Endodermal cell (in vitro differentiated cells): ENCODE data around the gene ENHO. TPM values are rescaled to one million over a fixed set of nuclear protein-coding genes. Genes with fewer than 3 reads are reported as not detected.
A peak's percentile ranks its signal among the peaks of the same experiment; 100 is the strongest.

Experiments used
- DNase-seq: peaks from one replicate; pipeline ENCODE4 v3.0.0-alpha.2; 2017
- H3K27ac ChIP-seq: 2 replicates; pipeline ENCODE4 v1.5.1; 2013; ENCODE audit warnings: mild to moderate bottlenecking, low read depth, low read length, moderate library complexity
- H3K27me3 ChIP-seq: 2 replicates; pipeline ENCODE4 v1.6.1; 2013; ENCODE audit warnings: mild to moderate bottlenecking, low read length, moderate library complexity; ENCODE audit not compliant: insufficient read depth, control insufficient read depth, poor library complexity, severe bottlenecking
- H3K36me3 ChIP-seq: 2 replicates; pipeline ENCODE4 v1.7.0; 2013; ENCODE audit warnings: mild to moderate bottlenecking, low read length, moderate library complexity; ENCODE audit not compliant: control insufficient read depth, insufficient read depth
- H3K4me1 ChIP-seq: one replicate; pipeline ENCODE4 v1.7.0; 2013; ENCODE audit warnings: low read length; ENCODE audit not compliant: control insufficient read depth, insufficient read depth
- H3K4me3 ChIP-seq: 2 replicates; pipeline ENCODE4 v1.5.1; 2013; ENCODE audit warnings: mild to moderate bottlenecking, low read length, moderate library complexity
- H3K9ac ChIP-seq: 2 replicates; pipeline ENCODE4 v1.6.1; 2013; ENCODE audit warnings: mild to moderate bottlenecking, low read length, moderate library complexity; ENCODE audit not compliant: poor library complexity, severe bottlenecking; ENCODE audit errors: extremely low read depth
- H3K9me3 ChIP-seq: 2 replicates; pipeline ENCODE4 v1.6.1; 2013; ENCODE audit warnings: mild to moderate bottlenecking, low read length, moderate library complexity; ENCODE audit not compliant: control insufficient read depth
- H3K27ac Mint-ChIP-seq: 2 replicates; pipeline ENCODE4 v1.8.0; 2020; ENCODE audit warnings: mixed read lengths
- H3K27me3 Mint-ChIP-seq: 2 replicates; pipeline ENCODE4 v1.8.0; 2021; ENCODE audit warnings: mild to moderate bottlenecking, mixed read lengths; ENCODE audit not compliant: insufficient read depth
- H3K36me3 Mint-ChIP-seq: 2 replicates; pipeline ENCODE4 v1.8.0; 2020; ENCODE audit warnings: low read depth, mixed read lengths
- H3K4me1 Mint-ChIP-seq: 2 replicates; pipeline ENCODE4 v1.8.0; 2020; ENCODE audit warnings: mixed read lengths
- H3K4me3 Mint-ChIP-seq: 2 replicates; pipeline ENCODE4 v1.8.0; 2020; ENCODE audit warnings: mild to moderate bottlenecking, moderate library complexity, mixed read lengths
- H3K9me3 Mint-ChIP-seq: 2 replicates; pipeline ENCODE4 v1.8.0; 2020; ENCODE audit warnings: mild to moderate bottlenecking, mixed read lengths
- CTCF ChIP-seq: fragments of 200-600 bp; sonication (generic); conservative IDR thresholded peaks from 2 replicates; pipeline ENCODE4 v1.5.0; 2021; ENCODE audit warnings: antibody characterized with exemption, mild to moderate bottlenecking
- whole genome bisulfite sequencing, 2 experiments: methylation state at CpG; one replicate each; pipeline versions ENCODE4 v1.1.5 to v1.1.7; 2013; ENCODE audit warnings: missing lambda C conversion rate in 2 of 2, mixed read lengths in 1 of 2; ENCODE audit not compliant: insufficient coverage in 1 of 2, insufficient read length in 1 of 2; 5-methylcytosine and 5-hydroxymethylcytosine counted together
- total RNA-seq, 2 donors: library from RNA; stranded (reverse); fragmentation: NEBNext Ultra II Directional in 1 of 2; extraction: Animal tissue kit (Norgen Biotek cat#: 25700) in 1 of 2; gene quantifications; 2 replicates in 1 of 2; 3 replicates in 1 of 2; pipeline ENCODE4 v1.2.1, GENCODE V29; 2021

ENHO gene
- total RNA-seq, 2 donors from 2014 or later = 7.1 to 14.5 TPM

DNA sequence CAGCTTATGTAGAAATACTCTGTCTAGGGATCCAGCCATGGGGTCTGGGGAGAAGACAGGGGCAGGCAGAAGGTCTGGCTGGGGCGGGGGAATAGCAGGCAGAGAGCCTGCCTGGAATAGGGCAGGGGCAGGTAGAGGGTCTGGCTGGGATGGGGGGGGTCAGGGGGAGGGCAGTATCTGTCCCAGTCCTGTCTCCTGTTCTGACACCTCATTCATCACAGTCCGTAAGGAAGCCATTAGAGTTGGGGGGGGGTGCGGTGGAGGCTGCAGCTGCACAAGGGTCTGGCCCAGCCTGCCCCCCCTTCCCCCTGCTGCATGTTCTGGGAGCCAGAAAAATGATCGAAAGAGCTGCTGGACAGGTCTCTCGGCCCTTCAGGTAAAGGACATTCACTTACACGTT lies 34.2 kb upstream of the ENHO start:
- Histone ChIP-seq H3K4me1 (peaks cover 9% of the 10 kb centered on the region), H3K9ac (no peak overlapping the region), H3K27ac (no peak overlapping the region), H3K9me3 (no peaks in the 10 kb centered on the region), H3K36me3 (no peaks in the 10 kb centered on the region), H3K27me3 (no peaks in the 10 kb centered on the region), H3K4me3 (no peak overlapping the region)
- WGBS, 2 experiments = 95 to 97% methylated on average over 3 to 5 of the region's 6 CpGs
- Mint-ChIP-seq H3K9me3 (no peaks in the 10 kb centered on the region), H3K4me1 (peaks cover 13% of the 10 kb centered on the region), H3K27ac (no peak overlapping the region), H3K36me3 (no peaks in the 10 kb centered on the region), H3K4me3 (no peak overlapping the region), H3K27me3 (peaks cover 6% of the 10 kb centered on the region)
- DNase-seq = peak; percentile 29
- TF ChIP-seq CTCF = no peak

GRCh38 chr9:34555936-34556525 lies 33.2 kb upstream of the ENHO start:
- peaks cover 9% of the 10 kb centered on the region for H3K4me1 ChIP-seq
- peak overlapping the region; percentile 44 for H3K27ac ChIP-seq
- H3K36me3 ChIP-seq = no peaks in the 10 kb centered on the region
- Mint-ChIP-seq H3K27me3 (peaks cover 6% of the 10 kb centered on the region), H3K9me3 (no peaks in the 10 kb centered on the region), H3K4me1 (peaks cover 13% of the 10 kb centered on the region), H3K36me3 (no peaks in the 10 kb centered on the region), H3K27ac (no peak overlapping the region), H3K4me3 (no peak overlapping the region)
- no peak overlapping the region for H3K4me3 ChIP-seq
- no peaks in the 10 kb centered on the region for H3K9me3 ChIP-seq
- DNase-seq = peak; percentile 25
- no peak for TF ChIP-seq CTCF
- H3K27me3 ChIP-seq = no peaks in the 10 kb centered on the region
- no peak overlapping the region for H3K9ac ChIP-seq
- WGBS, 2 experiments = 87 to 96% methylated on average over 8 to 12 of the region's 13 CpGs

- Histone ChIP-seq H3K36me3 (no peaks in the 10 kb centered on the region), H3K9me3 (no peaks in the 10 kb centered on the region), H3K9ac (no peak overlapping the region), H3K4me3 (no peak overlapping the region), H3K27me3 (no peaks in the 10 kb centered on the region), H3K4me1 (peaks cover 9% of the 10 kb centered on the region), H3K27ac (peak overlapping the region; percentile 44)
- Mint-ChIP-seq H3K27me3 (peaks cover 6% of the 10 kb centered on the region), H3K4me1 (peaks cover 13% of the 10 kb centered on the region), H3K9me3 (no peaks in the 10 kb centered on the region), H3K36me3 (no peaks in the 10 kb centered on the region), H3K4me3 (no peak overlapping the region), H3K27ac (no peak overlapping the region)
- 84 to 100% methylated on average over 1 to 3 of the region's 5 CpGs for WGBS, 2 experiments
- no peak for TF ChIP-seq CTCF
- peak; percentile 42 for DNase-seq
Observed at GRCh38 chr9:34555500-34555899, 32.7 kb upstream of the ENHO start.
